HG02852 (cell line): Measurements from ENCODE around the gene PLCH2.

Experiments
- ATAC-seq: cut with Tn5 transposase; IDR thresholded peaks from one replicate; pipeline ENCODE4 v1.9.1; 2021; ENCODE audit warnings: mild to moderate bottlenecking, moderate library complexity; ENCODE audit not compliant: unreplicated experiment

Gene PLCH2, protein sequence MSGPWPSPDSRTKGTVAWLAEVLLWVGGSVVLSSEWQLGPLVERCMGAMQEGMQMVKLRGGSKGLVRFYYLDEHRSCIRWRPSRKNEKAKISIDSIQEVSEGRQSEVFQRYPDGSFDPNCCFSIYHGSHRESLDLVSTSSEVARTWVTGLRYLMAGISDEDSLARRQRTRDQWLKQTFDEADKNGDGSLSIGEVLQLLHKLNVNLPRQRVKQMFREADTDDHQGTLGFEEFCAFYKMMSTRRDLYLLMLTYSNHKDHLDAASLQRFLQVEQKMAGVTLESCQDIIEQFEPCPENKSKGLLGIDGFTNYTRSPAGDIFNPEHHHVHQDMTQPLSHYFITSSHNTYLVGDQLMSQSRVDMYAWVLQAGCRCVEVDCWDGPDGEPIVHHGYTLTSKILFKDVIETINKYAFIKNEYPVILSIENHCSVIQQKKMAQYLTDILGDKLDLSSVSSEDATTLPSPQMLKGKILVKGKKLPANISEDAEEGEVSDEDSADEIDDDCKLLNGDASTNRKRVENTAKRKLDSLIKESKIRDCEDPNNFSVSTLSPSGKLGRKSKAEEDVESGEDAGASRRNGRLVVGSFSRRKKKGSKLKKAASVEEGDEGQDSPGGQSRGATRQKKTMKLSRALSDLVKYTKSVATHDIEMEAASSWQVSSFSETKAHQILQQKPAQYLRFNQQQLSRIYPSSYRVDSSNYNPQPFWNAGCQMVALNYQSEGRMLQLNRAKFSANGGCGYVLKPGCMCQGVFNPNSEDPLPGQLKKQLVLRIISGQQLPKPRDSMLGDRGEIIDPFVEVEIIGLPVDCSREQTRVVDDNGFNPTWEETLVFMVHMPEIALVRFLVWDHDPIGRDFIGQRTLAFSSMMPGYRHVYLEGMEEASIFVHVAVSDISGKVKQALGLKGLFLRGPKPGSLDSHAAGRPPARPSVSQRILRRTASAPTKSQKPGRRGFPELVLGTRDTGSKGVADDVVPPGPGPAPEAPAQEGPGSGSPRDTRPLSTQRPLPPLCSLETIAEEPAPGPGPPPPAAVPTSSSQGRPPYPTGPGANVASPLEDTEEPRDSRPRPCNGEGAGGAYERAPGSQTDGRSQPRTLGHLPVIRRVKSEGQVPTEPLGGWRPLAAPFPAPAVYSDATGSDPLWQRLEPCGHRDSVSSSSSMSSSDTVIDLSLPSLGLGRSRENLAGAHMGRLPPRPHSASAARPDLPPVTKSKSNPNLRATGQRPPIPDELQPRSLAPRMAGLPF (N-terminal part only)

GRCh38 chr1:2476061-2476999, at the start of gene PLCH2:
Gene PLCH2, plus strand, starts transcription at chr1:2476289. Its CDS starts 300 bp downstream, at chr1:2476589.
- no peak for ATAC-seq

DNA sequence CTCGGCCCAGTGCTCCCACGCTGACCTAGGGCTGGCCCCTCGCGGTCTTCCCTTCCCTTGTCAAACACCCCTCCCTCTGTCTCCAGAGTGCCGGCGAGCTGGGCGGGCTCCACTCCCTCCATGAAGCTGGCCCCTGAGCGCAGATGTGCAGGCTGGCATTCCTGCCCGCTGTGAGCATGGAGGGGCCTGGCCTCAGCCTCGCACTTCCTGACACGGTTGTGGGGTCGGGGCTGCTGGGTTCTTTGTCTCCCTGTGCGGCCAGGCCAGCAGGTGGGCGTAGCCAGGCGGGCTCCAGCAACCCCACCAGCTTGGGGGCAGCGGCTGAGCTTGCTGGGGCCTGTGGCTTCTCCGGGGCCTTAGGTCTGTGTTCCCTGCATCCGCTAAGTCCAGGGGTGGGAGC, 49.5 kb upstream of the PLCH2 start:
- ATAC-seq: no peak

DNA sequence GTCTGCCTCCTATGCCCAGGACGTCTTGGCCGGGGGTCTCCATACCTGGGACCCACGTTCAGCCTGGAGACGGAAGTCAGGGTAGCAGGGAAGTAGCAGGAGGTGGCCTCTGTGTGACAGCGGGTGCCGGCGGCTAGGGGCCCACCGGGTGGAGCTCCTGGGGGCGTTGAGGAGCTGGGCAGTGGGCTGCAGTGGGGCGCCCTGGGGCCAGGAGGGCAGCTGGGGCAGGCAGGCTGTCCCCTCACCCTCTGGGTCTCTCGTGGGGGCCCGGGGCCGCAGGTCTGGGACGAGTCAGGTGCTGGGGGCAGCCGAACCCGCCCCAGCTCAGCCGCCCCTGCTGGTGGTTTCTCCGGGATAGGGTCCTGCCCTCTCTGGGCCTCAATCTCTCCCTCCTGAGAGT, 49.0 kb upstream of the PLCH2 start:
- no peak for ATAC-seq

DNA sequence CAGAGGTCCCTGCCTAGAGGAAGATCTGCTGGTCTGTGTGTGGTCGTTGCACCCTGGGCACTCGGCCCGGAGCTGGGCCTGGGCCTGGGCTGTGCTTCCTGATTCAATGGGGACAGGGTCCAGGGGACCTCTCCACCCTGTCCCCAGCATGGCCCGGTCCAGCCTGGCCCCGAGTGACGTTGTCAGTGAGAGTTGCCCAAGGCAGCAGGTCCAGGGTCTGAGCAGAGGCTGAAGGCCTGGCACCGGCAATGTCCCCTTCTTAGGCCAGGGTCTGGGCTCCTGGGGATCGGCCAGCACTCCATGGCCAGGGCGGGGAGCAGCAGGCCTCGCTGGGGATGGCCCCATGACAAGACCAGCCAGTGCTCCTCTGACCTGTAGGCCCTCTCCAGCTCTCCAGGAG, 48.1 kb upstream of the PLCH2 start:
- ATAC-seq: no peak

GRCh38 chr1:2428490-2428889, 47.6 kb upstream of the PLCH2 start:
- no peak for ATAC-seq

GRCh38 chr1:2429780-2430591, 46.1 kb upstream of the PLCH2 start:
- ATAC-seq: no peak

DNA sequence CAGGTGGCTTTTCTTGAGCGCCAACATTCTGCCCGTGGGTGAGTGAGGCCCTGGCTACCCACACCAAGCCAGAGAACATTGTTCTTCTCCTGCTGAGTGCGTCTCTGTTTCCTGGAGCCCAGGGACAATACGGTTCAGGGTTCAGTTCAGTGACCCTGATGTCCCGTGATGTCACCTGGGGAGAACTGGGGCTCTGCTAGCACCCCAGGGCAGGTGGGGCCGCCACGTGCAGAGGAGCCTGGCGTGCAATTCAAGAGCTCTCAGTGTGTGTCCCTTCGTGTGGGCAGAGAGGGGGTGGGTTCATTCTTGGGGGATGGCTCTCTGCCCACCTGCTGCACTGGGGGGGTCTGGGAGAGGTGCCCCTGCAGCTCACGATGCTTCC, 45.5 kb upstream of the PLCH2 start:
- no peak for ATAC-seq

- no peak for ATAC-seq
Observed at GRCh38 chr1:2431103-2431502, 45.0 kb upstream of the PLCH2 start.

GRCh38 chr1:2431518-2431917, 44.6 kb upstream of the PLCH2 start:
- no peak for ATAC-seq

GRCh38 chr1:2432441-2432844, 43.6 kb upstream of the PLCH2 start:
- ATAC-seq: no peak

GRCh38 chr1:2433196-2433595, 42.9 kb upstream of the PLCH2 start:
- ATAC-seq: no peak

DNA sequence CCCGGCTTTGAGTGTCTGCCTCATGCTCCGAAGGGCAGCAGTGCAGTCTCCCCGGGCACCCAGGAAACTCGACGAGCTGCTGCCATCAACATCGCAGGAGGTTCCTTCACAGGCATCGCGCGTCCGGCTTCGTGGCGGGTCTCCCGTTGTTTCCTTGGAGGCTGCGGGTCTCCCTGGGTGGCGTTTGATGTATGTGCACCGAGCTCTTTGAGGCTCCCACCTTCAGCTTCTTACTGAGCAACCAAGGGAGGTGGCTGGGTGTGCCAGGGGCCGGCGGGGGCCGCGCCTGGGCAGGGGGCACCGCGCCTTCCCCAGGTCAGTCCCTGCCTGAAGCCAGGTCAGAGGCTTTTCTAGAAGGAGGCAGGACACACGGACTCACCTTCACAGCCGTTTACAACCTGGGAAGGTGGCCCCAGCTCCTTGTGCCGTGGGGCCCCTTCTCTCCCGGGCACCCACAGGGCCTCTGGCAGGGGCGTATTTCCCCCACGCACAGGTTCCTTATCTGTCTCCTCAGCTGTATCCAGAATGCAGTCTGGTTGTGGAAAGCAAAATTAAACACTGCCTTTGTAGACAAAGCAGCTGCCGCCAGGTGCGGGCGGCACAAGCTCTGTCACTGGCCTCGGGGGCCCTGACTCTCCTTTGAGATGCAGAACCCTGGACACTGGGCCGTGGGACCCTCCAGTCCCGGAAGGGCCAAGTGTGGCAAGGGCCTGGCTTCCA, 42.0 kb upstream of the PLCH2 start:
- no peak for ATAC-seq

DNA sequence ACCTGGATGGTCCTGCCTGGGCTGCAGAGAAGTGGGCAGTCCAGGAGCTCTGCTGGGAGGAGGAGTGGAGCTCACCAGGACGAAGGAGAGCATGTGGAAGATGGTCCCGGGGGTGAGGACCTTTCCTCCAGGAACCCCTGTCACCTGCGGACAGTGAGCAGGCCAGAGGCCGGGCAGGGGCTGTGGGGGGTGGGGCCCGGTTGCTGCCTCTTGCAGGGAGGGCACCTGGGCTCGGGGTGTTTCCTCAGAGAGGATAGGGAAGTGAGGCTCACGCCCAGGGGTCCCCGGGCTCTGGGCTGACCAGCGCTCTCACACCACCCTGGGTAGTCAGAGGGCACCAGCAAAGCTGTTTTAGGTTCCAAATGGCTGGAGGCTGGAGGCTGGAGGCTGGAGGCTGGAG, 41.0 kb upstream of the PLCH2 start:
- ATAC-seq: no peak

DNA sequence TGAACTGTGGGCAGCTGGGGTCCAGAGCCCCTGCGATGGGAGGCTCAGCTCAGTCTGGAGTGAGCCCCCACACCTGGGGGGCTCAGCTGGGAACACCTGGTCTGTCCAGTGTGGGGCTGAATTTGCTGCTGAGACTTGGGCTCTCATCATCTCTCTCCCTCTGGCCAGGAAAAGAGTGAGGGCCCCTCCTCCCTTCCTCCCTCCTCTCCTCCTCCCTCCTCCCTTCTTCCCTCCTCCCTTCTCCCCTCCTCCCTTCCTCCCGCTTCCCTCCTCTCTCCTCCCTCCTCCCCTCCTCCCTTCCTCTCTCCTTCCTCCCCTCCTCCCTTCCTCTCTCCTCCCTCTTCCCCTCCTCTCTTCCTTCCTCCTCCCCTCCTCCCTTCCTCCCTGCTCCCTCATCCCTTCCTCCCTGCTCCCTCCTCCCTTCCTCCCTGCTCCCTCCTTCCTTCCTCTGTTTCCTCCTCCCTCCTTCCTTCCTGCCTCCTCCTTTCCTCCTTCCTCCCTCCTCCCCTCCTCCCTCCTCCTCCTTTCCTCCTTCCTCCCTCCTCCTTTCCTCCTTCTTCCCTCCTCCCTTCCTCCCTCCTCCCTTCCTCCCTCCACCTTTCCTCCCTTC, 40.2 kb upstream of the PLCH2 start:
- no peak for ATAC-seq

GRCh38 chr1:2436876-2437275, 39.2 kb upstream of the PLCH2 start:
- ATAC-seq: no peak

GRCh38 chr1:2437617-2438016, 38.5 kb upstream of the PLCH2 start:
- no peak for ATAC-seq

- no peak for ATAC-seq
Observed at GRCh38 chr1:2438038-2438437, 38.1 kb upstream of the PLCH2 start.

DNA sequence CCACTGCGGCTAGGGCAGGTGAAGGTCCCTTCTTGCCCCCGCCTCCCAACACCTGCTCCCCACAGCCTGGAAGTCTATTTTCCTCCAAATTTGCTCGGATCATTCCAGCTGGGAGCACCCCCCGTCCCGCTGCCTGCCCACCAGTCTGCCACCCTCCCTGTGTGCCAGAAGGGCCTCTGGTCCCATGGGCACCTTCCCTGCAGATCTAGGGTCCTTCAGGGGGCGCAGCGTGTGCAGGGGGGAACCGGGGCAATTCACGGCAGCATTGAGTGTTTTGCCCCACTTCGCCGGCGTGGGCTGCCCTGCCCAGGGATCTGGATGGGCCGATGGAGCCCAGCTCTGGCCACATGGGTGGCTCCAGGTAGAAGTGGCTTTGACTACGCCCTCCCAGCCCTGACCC, 37.4 kb upstream of the PLCH2 start:
- no peak for ATAC-seq
